VCaP (cell line): Measurements from ENCODE around the gene SYNGR3.
A peak's percentile ranks its signal among the peaks of the same experiment; 100 is the strongest.

Source experiments
- H3K27ac ChIP-seq: fragments of 450-650 bp; 2 replicates; pipeline ENCODE4 v1.5.1; 2017
- TF ChIP-seq, protein P1 (sequence below): fragments of 450-650 bp; conservative IDR thresholded peaks from 2 replicates; pipeline ENCODE4 v1.5.1; 2017; ENCODE audit warnings: mild to moderate bottlenecking, moderate library complexity

The SYNGR3 gene

GRCh38 chr16:1982991-1983543 lies 6.7 kb upstream of the SYNGR3 start:
- H3K27ac ChIP-seq: peak overlapping the region; percentile 81

DNA sequence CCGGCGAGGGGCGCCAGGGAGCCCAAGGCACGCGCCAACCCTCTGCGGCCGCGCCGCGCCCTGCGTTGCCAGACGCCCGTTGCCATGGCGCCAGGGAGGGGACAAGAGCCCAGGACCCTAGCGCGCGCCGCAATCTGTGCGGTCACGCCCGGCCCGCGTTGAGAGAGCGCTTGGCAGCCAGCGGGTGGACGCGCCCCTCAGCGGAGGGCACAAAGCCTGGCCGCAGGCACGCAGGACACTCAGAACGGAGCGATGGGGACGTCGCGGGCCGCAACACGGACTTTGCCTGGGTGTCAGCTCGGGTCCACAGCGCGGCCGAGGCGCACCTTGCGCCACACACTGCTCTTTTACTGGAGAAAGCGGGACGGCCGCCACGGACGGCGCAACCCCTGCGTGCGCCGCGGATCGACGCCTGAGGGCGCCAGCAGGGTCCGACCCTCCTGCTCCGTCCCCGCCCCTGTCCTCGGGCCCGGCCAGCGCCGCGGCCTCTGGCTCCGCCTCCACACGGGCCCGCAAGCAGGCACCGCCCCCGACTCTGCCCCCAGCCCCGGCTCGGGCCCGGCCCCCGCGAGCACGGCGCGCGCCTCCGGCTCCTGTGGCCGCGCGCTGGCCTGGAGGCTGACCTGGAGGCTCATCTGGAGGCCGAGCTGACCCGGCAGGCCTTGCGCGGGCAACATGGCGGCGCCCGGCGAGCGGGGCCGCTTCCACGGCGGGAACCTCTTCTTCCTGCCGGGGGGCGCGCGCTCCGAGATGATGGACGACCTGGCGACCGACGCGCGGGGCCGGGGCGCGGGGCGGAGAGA lies 6.0 kb upstream of the SYNGR3 start, which contains the start of gene GFER:
Gene GFER (plus strand): TSS at position 650 of the 803 bp plus-strand sequence. CDS start 26 bp downstream, at position 676.
- peak within 1 kb of the TSS; percentile 81 for H3K27ac ChIP-seq

More at GRCh38 chr16:1982991-1983543, 6.7 kb upstream of the SYNGR3 start:
- TF ChIP-seq, protein P1, sequence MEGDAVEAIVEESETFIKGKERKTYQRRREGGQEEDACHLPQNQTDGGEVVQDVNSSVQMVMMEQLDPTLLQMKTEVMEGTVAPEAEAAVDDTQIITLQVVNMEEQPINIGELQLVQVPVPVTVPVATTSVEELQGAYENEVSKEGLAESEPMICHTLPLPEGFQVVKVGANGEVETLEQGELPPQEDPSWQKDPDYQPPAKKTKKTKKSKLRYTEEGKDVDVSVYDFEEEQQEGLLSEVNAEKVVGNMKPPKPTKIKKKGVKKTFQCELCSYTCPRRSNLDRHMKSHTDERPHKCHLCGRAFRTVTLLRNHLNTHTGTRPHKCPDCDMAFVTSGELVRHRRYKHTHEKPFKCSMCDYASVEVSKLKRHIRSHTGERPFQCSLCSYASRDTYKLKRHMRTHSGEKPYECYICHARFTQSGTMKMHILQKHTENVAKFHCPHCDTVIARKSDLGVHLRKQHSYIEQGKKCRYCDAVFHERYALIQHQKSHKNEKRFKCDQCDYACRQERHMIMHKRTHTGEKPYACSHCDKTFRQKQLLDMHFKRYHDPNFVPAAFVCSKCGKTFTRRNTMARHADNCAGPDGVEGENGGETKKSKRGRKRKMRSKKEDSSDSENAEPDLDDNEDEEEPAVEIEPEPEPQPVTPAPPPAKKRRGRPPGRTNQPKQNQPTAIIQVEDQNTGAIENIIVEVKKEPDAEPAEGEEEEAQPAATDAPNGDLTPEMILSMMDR: no peak

DNA sequence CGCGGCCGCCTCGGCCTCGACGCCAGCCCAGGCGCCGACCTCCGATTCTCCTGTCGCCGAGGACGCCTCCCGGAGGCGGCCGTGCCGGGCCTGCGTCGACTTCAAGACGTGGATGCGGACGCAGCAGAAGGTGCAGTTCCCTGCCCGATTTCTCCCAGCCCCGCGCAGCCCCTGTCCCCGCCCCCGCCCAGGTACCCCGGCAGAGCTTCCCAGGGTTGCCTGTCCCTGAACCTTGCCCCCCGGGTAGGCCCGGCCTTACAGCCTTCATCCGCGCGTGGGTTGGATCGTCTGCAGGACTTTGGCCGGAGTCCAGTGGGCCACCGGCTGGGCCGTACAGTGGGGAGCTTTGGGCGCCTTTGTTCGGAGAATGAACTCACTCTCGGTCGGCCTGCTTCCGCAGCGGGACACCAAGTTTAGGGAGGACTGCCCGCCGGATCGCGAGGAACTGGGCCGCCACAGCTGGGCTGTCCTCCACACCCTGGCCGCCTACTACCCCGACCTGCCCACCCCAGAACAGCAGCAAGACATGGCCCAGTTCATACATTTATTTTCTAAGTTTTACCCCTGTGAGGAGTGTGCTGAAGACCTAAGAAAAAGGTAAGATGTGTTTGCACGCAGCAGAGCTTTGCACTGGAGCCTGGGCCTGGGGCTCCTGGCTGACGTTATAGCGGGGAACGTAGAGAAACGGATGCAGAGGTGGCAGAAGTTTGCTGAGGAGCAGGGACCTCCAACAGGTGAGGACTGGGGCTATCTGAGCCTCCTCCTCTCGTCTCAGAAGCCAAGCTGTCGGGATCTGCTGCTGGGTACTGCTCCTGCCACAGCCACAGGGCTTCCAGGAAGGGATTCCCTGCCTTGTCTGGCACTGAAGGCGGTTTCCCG lies 5.2 kb upstream of the SYNGR3 start:
- H3K27ac ChIP-seq: peak overlapping the region; percentile 81
- TF ChIP-seq, protein P1: no peak

More for the DNA sequence above, 6.0 kb upstream of the SYNGR3 start, which contains the start of gene GFER:
- TF ChIP-seq, protein P1: peak; percentile 51

DNA sequence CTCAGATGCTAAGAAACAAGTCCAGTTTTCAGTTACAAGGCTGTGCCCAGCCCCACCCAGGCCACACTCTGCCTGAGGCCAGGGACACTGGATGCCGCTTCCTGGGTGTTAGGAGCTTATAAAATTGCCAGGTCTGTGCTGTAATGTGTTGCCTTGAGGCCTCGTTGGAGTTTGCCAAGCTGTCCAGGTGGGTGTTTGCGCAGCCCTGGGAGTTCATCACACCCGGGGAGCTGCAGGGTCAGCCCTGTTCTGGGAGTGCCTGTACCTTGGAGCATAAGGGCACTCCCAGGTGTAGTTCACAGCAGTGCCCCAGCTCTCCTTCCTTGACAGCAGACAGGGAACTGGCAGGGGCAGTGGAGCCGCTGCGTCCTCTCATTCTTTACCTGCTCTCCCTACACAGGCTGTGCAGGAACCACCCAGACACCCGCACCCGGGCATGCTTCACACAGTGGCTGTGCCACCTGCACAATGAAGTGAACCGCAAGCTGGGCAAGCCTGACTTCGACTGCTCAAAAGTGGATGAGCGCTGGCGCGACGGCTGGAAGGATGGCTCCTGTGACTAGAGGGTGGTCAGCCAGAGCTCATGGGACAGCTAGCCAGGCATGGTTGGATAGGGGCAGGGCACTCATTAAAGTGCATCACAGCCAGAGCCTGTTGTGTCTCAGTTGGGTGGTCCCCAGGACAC lies 4.2 kb upstream of the SYNGR3 start:
- TF ChIP-seq, protein P1: no peak
- H3K27ac ChIP-seq: peak overlapping the region; percentile 81; the same call in 1 of the 2 replicates

- TF ChIP-seq, protein P1: no peak
- H3K27ac ChIP-seq: no peak overlapping the region
Observed at GRCh38 chr16:1987198-1987597, 2.6 kb upstream of the SYNGR3 start.

GRCh38 chr16:1990101-1990350 lies 256 bp downstream of the SYNGR3 start:
- H3K27ac ChIP-seq: peak overlapping the region; percentile 13; the same call in 1 of the 2 replicates
- TF ChIP-seq, protein P1: no peak
